Progenitor cell of endocrine pancreas (in vitro differentiated cells): ENCODE data around the gene SOX6. TPM values are rescaled to one million over a fixed set of nuclear protein-coding genes. Genes with fewer than 3 reads are reported as not detected.

Experiments
- DNase-seq: peaks from one replicate; pipeline ENCODE4 v3.0.0; 2021; ENCODE audit warnings: low spot score; ENCODE audit not compliant: unreplicated experiment
- H3K27ac Mint-ChIP-seq: 2 replicates; pipeline ENCODE4 v1.8.0; 2021; ENCODE audit warnings: mild to moderate bottlenecking, moderate library complexity, mixed read lengths
- H3K27me3 Mint-ChIP-seq: 2 replicates; pipeline ENCODE4 v1.8.0; 2021; ENCODE audit warnings: mixed read lengths
- H3K36me3 Mint-ChIP-seq: 2 replicates; pipeline ENCODE4 v1.8.0; 2022; ENCODE audit warnings: mixed read lengths; ENCODE audit not compliant: insufficient read depth
- H3K4me1 Mint-ChIP-seq: 2 replicates; pipeline ENCODE4 v1.8.0; 2021; ENCODE audit warnings: low read depth, mixed read lengths
- H3K4me3 Mint-ChIP-seq: 2 replicates; pipeline ENCODE4 v1.8.0; 2021; ENCODE audit warnings: low read depth, mild to moderate bottlenecking, moderate library complexity, mixed read lengths
- H3K9me3 Mint-ChIP-seq: 2 replicates; pipeline ENCODE4 v1.8.0; 2021; ENCODE audit warnings: low read depth, mixed read lengths
- CTCF ChIP-seq: fragments of 200-600 bp; sonication (generic); IDR thresholded peaks from one replicate; pipeline ENCODE4 v1.5.0; 2021; ENCODE audit warnings: antibody characterized with exemption, mild to moderate bottlenecking; ENCODE audit not compliant: unreplicated experiment
- total RNA-seq: library from RNA; stranded (reverse); gene quantifications from 2 replicates; pipeline ENCODE4 v1.2.1, GENCODE V29; 2021

Gene SOX6
- total RNA-seq, 1 donor from 2014 or later = 34.9 TPM

DNA sequence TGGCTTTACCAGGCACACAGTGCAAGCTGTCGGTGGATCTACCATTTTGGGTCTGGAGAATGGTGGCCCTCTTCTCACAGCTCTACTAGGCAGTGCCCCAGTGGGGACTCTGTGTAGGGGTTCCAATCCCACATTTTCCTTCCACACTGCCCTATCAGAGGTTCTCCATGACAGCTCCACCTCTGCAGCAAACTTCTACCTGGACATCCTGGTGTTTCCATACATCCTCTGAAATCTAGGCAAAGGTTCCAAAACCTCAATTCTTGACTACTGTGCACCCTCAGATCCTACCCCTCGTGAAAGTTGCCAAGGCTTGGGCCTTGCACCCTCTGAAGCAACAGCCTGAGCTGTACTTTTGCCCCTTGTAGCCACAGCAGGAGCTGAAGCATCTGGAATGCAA is 108.1 kb downstream of the SOX6 start:
- Mint-ChIP-seq H3K4me3 (no peak overlapping the region), H3K4me1 (no peaks in the 10 kb centered on the region), H3K9me3 (peaks cover 19% of the 10 kb centered on the region), H3K27ac (no peak overlapping the region), H3K27me3 (no peaks in the 10 kb centered on the region), H3K36me3 (peaks cover 12% of the 10 kb centered on the region)
- no peak for DNase-seq
- TF ChIP-seq CTCF = no peak

GRCh38 chr11:16242806-16243205 is 113.5 kb downstream of the SOX6 start:
- H3K4me1 Mint-ChIP-seq = peaks cover 8% of the 10 kb centered on the region
- H3K9me3 Mint-ChIP-seq = peaks cover 8% of the 10 kb centered on the region
- no peak overlapping the region for H3K27ac Mint-ChIP-seq
- peaks cover 4% of the 10 kb centered on the region for H3K36me3 Mint-ChIP-seq
- TF ChIP-seq CTCF = no peak
- no peak overlapping the region for H3K4me3 Mint-ChIP-seq
- peaks cover 7% of the 10 kb centered on the region for H3K27me3 Mint-ChIP-seq
- DNase-seq = no peak

GRCh38 chr11:16240687-16241086 is 115.7 kb downstream of the SOX6 start:
- TF ChIP-seq CTCF = no peak
- no peaks in the 10 kb centered on the region for H3K36me3 Mint-ChIP-seq
- H3K27me3 Mint-ChIP-seq = peaks cover 9% of the 10 kb centered on the region
- H3K4me1 Mint-ChIP-seq = peaks cover 15% of the 10 kb centered on the region
- no peak overlapping the region for H3K27ac Mint-ChIP-seq
- no peak overlapping the region for H3K4me3 Mint-ChIP-seq
- no peaks in the 10 kb centered on the region for H3K9me3 Mint-ChIP-seq
- DNase-seq = no peak

DNA sequence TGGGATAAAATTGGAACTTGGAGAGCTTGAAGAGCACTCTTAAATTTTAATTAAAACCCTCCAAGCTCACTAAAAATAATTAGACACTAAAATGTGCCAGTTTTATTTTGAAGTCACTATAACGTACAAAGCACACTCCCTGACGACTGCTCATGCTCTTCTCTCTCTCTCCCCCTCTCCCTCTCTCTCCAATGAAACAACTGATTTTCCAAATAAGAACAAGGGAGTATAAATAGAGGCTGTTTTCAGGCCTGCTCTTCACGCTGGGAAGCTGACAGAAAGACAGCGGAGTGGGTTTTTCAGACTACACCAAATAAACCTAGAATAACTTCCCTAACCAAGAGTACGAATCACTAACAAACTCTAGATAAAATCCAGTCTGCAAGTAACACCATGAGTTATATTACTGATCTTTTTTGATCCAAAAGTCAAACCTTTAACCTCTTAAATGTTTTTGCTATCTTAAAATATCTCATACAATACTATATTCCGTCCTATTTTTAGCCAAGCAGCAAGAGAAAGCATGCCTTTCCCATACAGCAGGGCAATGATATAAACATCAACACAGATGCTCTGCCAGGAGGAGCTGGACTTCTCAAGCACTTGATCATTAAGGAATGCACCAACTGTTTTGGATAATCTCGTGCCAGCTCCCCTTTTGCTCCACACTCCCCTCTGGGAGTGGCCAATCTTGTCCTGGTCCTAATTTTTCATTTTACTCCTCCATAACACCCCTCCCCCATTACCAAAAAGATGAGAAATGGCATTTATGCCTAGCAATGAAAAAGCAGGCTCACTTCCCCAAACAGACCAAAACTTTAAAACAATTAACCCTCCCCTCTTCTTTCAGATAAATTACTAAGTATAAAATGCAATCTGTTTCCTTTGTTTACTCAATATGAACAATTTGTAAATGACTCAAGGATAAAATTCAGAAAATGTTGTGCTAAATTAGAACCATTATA is 116.9 kb downstream of the SOX6 start:
- no peak for TF ChIP-seq CTCF
- Mint-ChIP-seq H3K36me3 (no peaks in the 10 kb centered on the region), H3K27ac (no peak overlapping the region), H3K9me3 (no peaks in the 10 kb centered on the region), H3K4me1 (peaks cover 15% of the 10 kb centered on the region), H3K4me3 (no peak overlapping the region), H3K27me3 (peaks cover 9% of the 10 kb centered on the region)
- DNase-seq = no peak

DNA sequence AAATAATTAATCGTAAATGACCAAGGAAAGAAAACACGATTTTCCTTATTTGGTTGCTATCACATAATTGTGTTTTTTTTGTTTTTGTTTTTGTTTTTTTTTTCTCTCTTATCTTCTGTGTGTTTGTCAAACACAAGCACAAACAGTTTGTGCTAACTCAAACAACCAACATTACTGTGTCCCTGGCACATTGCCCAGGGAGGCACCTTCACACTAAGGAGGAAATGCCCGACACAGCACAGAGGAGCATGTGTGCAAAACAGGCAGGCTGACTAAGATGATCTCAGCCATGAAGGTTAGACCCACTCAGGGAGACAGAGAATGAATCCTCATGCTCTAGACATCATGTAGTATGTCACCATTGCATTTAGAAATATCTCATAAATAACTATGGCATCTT is 130.1 kb downstream of the SOX6 start:
- no peak for TF ChIP-seq CTCF
- H3K27me3 Mint-ChIP-seq = peaks cover 6% of the 10 kb centered on the region
- H3K9me3 Mint-ChIP-seq = no peaks in the 10 kb centered on the region
- H3K27ac Mint-ChIP-seq = no peak overlapping the region
- DNase-seq = no peak
- H3K36me3 Mint-ChIP-seq = no peaks in the 10 kb centered on the region
- H3K4me3 Mint-ChIP-seq = no peak overlapping the region
- peaks cover 13% of the 10 kb centered on the region for H3K4me1 Mint-ChIP-seq
